Large intestine (tissue), 3 donors: ENCODE measurements around the gene DNAH8. TPM values are rescaled to one million over a fixed set of nuclear protein-coding genes. Genes with fewer than 3 reads are reported as not detected.

Experiments
- DNase-seq, 2 donors: peaks; one replicate each; pipeline versions ENCODE4 v3.0.0 to v3.0.0-alpha.2; 2013
- H3K27ac ChIP-seq: one replicate; pipeline ENCODE4 v1.5.1; 2013; ENCODE audit warnings: low read length
- H3K27me3 ChIP-seq: 2 replicates; pipeline ENCODE4 v1.6.1; 2013; ENCODE audit warnings: low read length; ENCODE audit not compliant: control insufficient read depth, insufficient read depth
- H3K36me3 ChIP-seq: 2 replicates; pipeline ENCODE4 v1.6.1; 2013; ENCODE audit warnings: low read length; ENCODE audit not compliant: control insufficient read depth, insufficient read depth
- H3K4me1 ChIP-seq: one replicate; pipeline ENCODE4 v1.6.1; 2013; ENCODE audit warnings: low read length; ENCODE audit not compliant: control insufficient read depth, insufficient read depth
- H3K4me3 ChIP-seq: one replicate; pipeline ENCODE4 v1.5.1; 2013; ENCODE audit warnings: low read length
- H3K9me3 ChIP-seq: one replicate; pipeline ENCODE4 v1.6.1; 2013; ENCODE audit warnings: mild to moderate bottlenecking, low read depth, low read length, moderate library complexity; ENCODE audit not compliant: control insufficient read depth
- WGBS: methylation state at CpG from one replicate; pipeline ENCODE4 v1.1.5; 2013; ENCODE audit warnings: low lambda C conversion rate; ENCODE audit not compliant: insufficient coverage; 5-methylcytosine and 5-hydroxymethylcytosine counted together
- polyA plus RNA-seq: library from polyadenylated mRNA; unstranded; fragments of 120-200 nt; gene quantifications from one replicate; pipeline ENCODE4 v1.2.1, GENCODE V29; 2013

Gene DNAH8
- polyA plus RNA-seq, 1 donor: 0.01 TPM

- no peaks in the 10 kb centered on the region for H3K36me3 ChIP-seq
- no peaks in the 10 kb centered on the region for H3K9me3 ChIP-seq
- H3K4me3 ChIP-seq: no peak overlapping the region
- H3K4me1 ChIP-seq: peaks cover 18% of the 10 kb centered on the region
- no CpG with 5 or more reads among the region's 3 CpGs for WGBS
- no peak overlapping the region for H3K27ac ChIP-seq
- DNase-seq: no peak
- H3K27me3 ChIP-seq: no peaks in the 10 kb centered on the region
Measured at GRCh38 chr6:38985839-38986238, 270.7 kb downstream of the DNAH8 start.

DNA sequence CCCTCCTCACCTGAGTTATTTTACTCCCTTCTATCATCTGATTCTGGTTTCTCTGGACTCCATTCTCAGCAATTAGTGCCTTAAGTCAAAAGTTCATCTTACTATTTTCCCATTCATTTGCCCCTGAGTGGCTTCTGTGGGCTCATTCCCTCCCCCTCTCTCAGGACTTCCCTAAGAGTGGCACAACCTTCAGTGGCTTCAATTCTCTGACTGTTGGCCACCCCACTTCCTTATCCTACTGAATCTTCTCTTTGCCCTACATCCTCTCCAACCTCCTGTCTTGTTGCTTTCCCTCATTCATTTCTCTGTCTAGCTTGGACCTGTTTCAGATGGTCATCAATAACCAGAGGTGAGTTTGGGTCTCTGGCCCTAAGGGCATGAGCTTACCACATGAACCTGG lies 272.4 kb downstream of the DNAH8 start:
- no peak for DNase-seq

GRCh38 chr6:38988736-38989449 lies 273.8 kb downstream of the DNAH8 start:
- DNase-seq: peak; percentile 72 to 89
- no peaks in the 10 kb centered on the region for H3K36me3 ChIP-seq
- peaks cover 18% of the 10 kb centered on the region for H3K4me1 ChIP-seq
- H3K4me3 ChIP-seq: no peak overlapping the region
- H3K27ac ChIP-seq: peak overlapping the region; percentile 28
- no peaks in the 10 kb centered on the region for H3K9me3 ChIP-seq
- WGBS: 40% methylated on average over 1 of the region's 8 CpGs
- no peaks in the 10 kb centered on the region for H3K27me3 ChIP-seq

More for the DNA sequence above, 272.4 kb downstream of the DNAH8 start:
- no peaks in the 10 kb centered on the region for H3K36me3 ChIP-seq
- peaks cover 18% of the 10 kb centered on the region for H3K4me1 ChIP-seq
- H3K4me3 ChIP-seq: no peak overlapping the region
- H3K9me3 ChIP-seq: no peaks in the 10 kb centered on the region
- no peaks in the 10 kb centered on the region for H3K27me3 ChIP-seq
- no peak overlapping the region for H3K27ac ChIP-seq

DNA sequence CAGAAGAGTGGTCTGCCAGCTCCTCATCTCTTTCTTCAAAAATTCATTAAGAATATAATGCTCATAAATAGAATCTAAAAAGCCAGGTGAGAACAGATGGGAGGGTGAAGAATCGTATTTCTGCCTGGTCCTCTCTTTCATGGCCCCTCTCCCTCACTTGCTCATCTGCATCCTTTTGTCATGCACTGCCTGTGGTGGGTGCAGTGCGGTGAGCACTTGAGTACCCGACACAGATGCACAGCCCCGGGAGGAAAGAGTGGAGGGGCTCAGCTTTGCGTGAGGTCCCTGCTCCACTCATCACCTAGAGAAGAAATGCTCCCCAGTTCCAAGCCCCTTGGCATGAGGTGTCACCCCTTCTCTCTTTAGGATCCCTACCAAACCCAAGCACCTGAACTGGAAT lies 275.4 kb downstream of the DNAH8 start:
- no peak overlapping the region for H3K27ac ChIP-seq
- DNase-seq: no peak
- H3K9me3 ChIP-seq: no peaks in the 10 kb centered on the region
- WGBS: no CpG with 5 or more reads among the region's 5 CpGs
- peaks cover 18% of the 10 kb centered on the region for H3K4me1 ChIP-seq
- no peaks in the 10 kb centered on the region for H3K36me3 ChIP-seq
- H3K4me3 ChIP-seq: no peak overlapping the region
- no peaks in the 10 kb centered on the region for H3K27me3 ChIP-seq

- peaks cover 1% of the 10 kb centered on the region for H3K27me3 ChIP-seq
- WGBS: no CpG with 5 or more reads among the region's 5 CpGs
- H3K4me3 ChIP-seq: no peak overlapping the region
- H3K9me3 ChIP-seq: no peaks in the 10 kb centered on the region
- H3K27ac ChIP-seq: no peak overlapping the region
- DNase-seq: no peak
- H3K36me3 ChIP-seq: no peaks in the 10 kb centered on the region
- no peaks in the 10 kb centered on the region for H3K4me1 ChIP-seq
Measured at GRCh38 chr6:38996676-38997075, 281.6 kb downstream of the DNAH8 start.

GRCh38 chr6:38997128-38997761 lies 282.1 kb downstream of the DNAH8 start:
- Histone ChIP-seq H3K27me3 (peaks cover 6% of the 10 kb centered on the region), H3K27ac (no peak overlapping the region), H3K4me1 (no peaks in the 10 kb centered on the region), H3K36me3 (no peaks in the 10 kb centered on the region), H3K4me3 (no peak overlapping the region), H3K9me3 (no peaks in the 10 kb centered on the region)
- peak in 1 of 2 donors; percentile 18 for DNase-seq
- no CpG with 5 or more reads among the region's 2 CpGs for WGBS

DNA sequence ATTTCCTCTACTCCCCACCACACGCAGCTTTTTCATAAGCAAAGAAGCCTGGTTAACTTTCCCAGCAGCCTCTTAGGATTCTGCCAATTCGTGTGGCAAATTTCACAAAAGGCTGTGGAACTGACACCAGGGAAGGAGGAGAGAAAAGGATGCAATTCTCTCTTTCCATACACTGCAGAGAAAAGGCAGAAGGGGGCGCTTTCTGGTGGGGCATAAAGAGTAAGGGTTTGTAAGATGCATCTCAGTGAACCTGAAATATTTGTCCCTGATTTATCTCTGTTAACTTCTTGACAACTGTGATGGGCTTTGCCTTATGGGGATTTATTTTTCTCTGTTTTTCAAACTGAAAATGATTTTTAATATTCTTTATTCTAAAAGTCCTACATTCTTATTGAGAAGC lies 288.0 kb downstream of the DNAH8 start:
- Histone ChIP-seq H3K27me3 (peaks cover 13% of the 10 kb centered on the region), H3K4me1 (no peaks in the 10 kb centered on the region), H3K9me3 (no peaks in the 10 kb centered on the region), H3K4me3 (no peak overlapping the region), H3K36me3 (no peaks in the 10 kb centered on the region), H3K27ac (no peak overlapping the region)
- no peak for DNase-seq
- WGBS: 80% methylated on average over 1 of the region's 3 CpGs

GRCh38 chr6:39003492-39003891 lies 288.4 kb downstream of the DNAH8 start:
- H3K9me3 ChIP-seq: no peaks in the 10 kb centered on the region

GRCh38 chr6:39004801-39005200 lies 289.7 kb downstream of the DNAH8 start:
- Histone ChIP-seq H3K4me1 (peaks cover 2% of the 10 kb centered on the region), H3K27ac (no peak overlapping the region), H3K36me3 (no peaks in the 10 kb centered on the region), H3K9me3 (no peaks in the 10 kb centered on the region), H3K4me3 (no peak overlapping the region), H3K27me3 (peaks cover 14% of the 10 kb centered on the region)
- DNase-seq: no peak
- WGBS: 100% methylated on average over 1 of the region's 2 CpGs

More at GRCh38 chr6:39003492-39003891, 288.4 kb downstream of the DNAH8 start:
- Histone ChIP-seq H3K36me3 (no peaks in the 10 kb centered on the region), H3K4me3 (no peak overlapping the region), H3K27ac (no peak overlapping the region), H3K27me3 (peaks cover 14% of the 10 kb centered on the region), H3K4me1 (no peaks in the 10 kb centered on the region)
- no peak for DNase-seq
- 100% methylated on average over 1 of the region's 1 CpG for WGBS

DNA sequence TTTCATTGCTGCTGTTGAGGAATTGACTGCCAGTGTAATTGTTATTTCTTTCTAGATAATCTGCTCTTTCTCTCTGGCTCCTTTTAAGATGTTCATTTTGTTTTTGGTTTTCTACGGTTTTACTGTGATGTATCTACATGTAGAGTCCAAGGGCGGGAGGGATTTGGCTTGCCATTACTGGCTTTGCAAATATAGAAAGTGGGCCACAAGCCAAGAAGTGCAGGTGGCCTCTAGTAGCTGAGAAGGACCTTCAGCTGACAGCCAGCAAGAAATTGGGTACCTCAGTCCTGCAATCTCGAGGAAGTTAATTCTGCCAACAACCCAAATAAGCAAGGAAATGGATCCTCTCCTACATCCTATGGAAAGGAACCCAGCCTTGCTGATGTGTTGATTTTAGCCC lies 290.7 kb downstream of the DNAH8 start:
- H3K27me3 ChIP-seq: peaks cover 14% of the 10 kb centered on the region
- no peak for DNase-seq

DNA sequence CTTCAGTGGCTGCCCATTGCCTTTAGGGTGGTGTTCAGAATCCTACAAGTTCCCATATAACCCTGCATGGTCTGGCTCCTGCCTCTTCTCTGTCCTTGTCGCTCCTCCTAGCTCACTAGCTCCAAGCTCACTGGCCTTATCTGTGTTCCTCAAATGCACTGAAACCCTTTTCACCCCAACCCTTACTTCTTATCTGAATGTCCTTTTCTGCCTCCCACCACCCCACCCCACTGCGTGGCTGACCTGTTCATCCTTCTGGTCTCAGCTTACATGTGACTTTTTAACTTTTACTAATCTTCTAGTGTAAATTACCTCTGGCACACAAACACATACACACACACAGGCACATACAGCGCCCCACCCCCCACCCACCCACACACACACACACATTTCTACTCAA lies 292.5 kb downstream of the DNAH8 start:
- no peaks in the 10 kb centered on the region for H3K36me3 ChIP-seq
- peaks cover 2% of the 10 kb centered on the region for H3K4me1 ChIP-seq
- H3K27ac ChIP-seq: no peak overlapping the region
- no peaks in the 10 kb centered on the region for H3K9me3 ChIP-seq
- no CpG with 5 or more reads among the region's 3 CpGs for WGBS
- DNase-seq: no peak
- H3K4me3 ChIP-seq: no peak overlapping the region
- H3K27me3 ChIP-seq: peaks cover 8% of the 10 kb centered on the region

More for the DNA sequence above, 290.7 kb downstream of the DNAH8 start:
- Histone ChIP-seq H3K27ac (no peak overlapping the region), H3K4me1 (peaks cover 2% of the 10 kb centered on the region), H3K4me3 (no peak overlapping the region), H3K36me3 (no peaks in the 10 kb centered on the region), H3K9me3 (no peaks in the 10 kb centered on the region)
- no CpG with 5 or more reads among the region's 3 CpGs for whole genome bisulfite sequencing
